HEK293T (cell line): Measurements from ENCODE around the gene SIAH3.

ENCODE experiments used
- CTCF ChIA-PET: fragments of 350-600 bp; formaldehyde crosslinking; extraction: SDS; loops from one replicate; lab custom pipeline; 2021; ENCODE audit warnings: antibody characterized with exemption, inconsistent platforms; lab: Yijun Ruan, JAX
- POLR2A ChIA-PET: fragments of 350-600 bp; formaldehyde crosslinking; extraction: SDS; loops from one replicate; lab custom pipeline; 2020; ENCODE audit warnings: antibody characterized with exemption, inconsistent platforms; lab: Yijun Ruan, JAX
- DNase-seq: peaks from one replicate; pipeline ENCODE4 v3.0.0; 2012; ENCODE audit warnings: mixed read lengths; ENCODE audit errors: extremely low spot score
- ARNT ChIP-seq: fragments of 450-650 bp; IDR thresholded peaks from 2 replicates; pipeline ENCODE4 v1.6.1; 2017; ENCODE audit warnings: mild to moderate bottlenecking
- BHLHE40 ChIP-seq: fragments of 450-650 bp; IDR thresholded peaks from 2 replicates; pipeline ENCODE4 v1.6.1; 2016; ENCODE audit warnings: mild to moderate bottlenecking, moderate library complexity, borderline replicate concordance
- CTBP1 ChIP-seq: fragments of 450-650 bp; IDR thresholded peaks from 2 replicates; pipeline ENCODE4 v1.6.1; 2016; ENCODE audit warnings: borderline replicate concordance
- ELF4 ChIP-seq: fragments of 450-650 bp; IDR thresholded peaks from 2 replicates; pipeline ENCODE4 v1.6.1; 2017; ENCODE audit warnings: antibody characterized with exemption
- FOXA1 ChIP-seq: fragments of 450-650 bp; IDR thresholded peaks from 2 replicates; pipeline ENCODE4 v1.6.1; 2016; ENCODE audit warnings: mild to moderate bottlenecking
- FOXK2 ChIP-seq: fragments of 450-650 bp; IDR thresholded peaks from 2 replicates; pipeline ENCODE4 v1.6.1; 2016; ENCODE audit warnings: mild to moderate bottlenecking
- FOXM1 ChIP-seq: fragments of 450-650 bp; IDR thresholded peaks from 2 replicates; pipeline ENCODE4 v1.6.1; 2017; ENCODE audit warnings: mild to moderate bottlenecking, borderline replicate concordance
- HDGF ChIP-seq: fragments of 450-650 bp; IDR thresholded peaks from 2 replicates; pipeline ENCODE4 v1.6.1; 2017; ENCODE audit warnings: antibody characterized with exemption, borderline replicate concordance
- L3MBTL2 ChIP-seq: fragments of 450-650 bp; conservative IDR thresholded peaks from 2 replicates; pipeline ENCODE4 v1.6.1; 2016; ENCODE audit warnings: mild to moderate bottlenecking
- LEF1 ChIP-seq: fragments of 450-650 bp; IDR thresholded peaks from 2 replicates; pipeline ENCODE4 v1.6.1; 2017; ENCODE audit warnings: mild to moderate bottlenecking, borderline replicate concordance
- NFRKB ChIP-seq: fragments of 450-650 bp; IDR thresholded peaks from 2 replicates; pipeline ENCODE4 v1.6.1; 2016; ENCODE audit warnings: mild to moderate bottlenecking, moderate library complexity
- SP1 ChIP-seq: fragments of 450-650 bp; IDR thresholded peaks from 2 replicates; pipeline ENCODE4 v1.6.1; 2017
- SUZ12 ChIP-seq: fragments of 450-650 bp; IDR thresholded peaks from 2 replicates; pipeline ENCODE4 v1.6.1; 2016; ENCODE audit warnings: mild to moderate bottlenecking
- TARDBP ChIP-seq: fragments of 450-650 bp; IDR thresholded peaks from 2 replicates; pipeline ENCODE4 v1.6.1; 2016
- ZNF384 ChIP-seq: fragments of 450-650 bp; IDR thresholded peaks from 2 replicates; pipeline ENCODE4 v1.6.1; 2016
- TF ChIP-seq, protein P1 (sequence below): fragments of 450-650 bp; IDR thresholded peaks from 2 replicates; pipeline ENCODE4 v1.6.1; 2016

SIAH3 gene

GRCh38 chr13:45748941-45749759, 102.4 kb downstream of the SIAH3 start:
- TF ChIP-seq LEF1: no peak
- TF ChIP-seq FOXM1: no peak
- TF ChIP-seq FOXA1: no peak
- TF ChIP-seq FOXK2: no peak
- TF ChIP-seq NFRKB: no peak
- no peak for TF ChIP-seq ARNT
- no peak for DNase-seq
- CTCF ChIA-PET: interaction anchor here (0.9 kb wide), 1 partner anchor 38 kb away, joined by 3 read pairs; no protein-coding TSS in a partner anchor
- POLR2A ChIA-PET: no interaction called here

DNA sequence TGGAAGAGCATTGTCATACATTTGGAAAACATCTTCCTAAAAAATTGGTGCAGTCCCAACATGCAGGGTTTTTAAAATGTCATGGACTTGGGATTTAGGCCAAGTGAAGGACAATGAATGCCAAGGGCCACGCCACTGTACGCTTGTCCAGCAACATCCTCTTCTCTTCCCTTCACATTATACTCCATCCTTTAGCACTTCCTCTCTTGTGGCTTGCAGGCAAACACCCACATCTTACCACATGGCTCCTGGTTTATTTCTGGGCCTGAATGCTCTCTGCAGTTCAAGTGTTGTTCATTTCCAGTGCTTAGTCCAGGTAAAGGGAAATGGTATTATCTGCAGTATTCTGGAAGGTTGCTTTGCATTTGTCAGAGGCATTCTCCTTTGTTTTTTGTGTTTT, 104.5 kb downstream of the SIAH3 start:
- TF ChIP-seq ELF4 (no peak), FOXM1 (no peak), BHLHE40 (no peak), LEF1 (no peak), CTBP1 (no peak)
- POLR2A ChIA-PET: no interaction called here
- CTCF ChIA-PET: no interaction called here
- DNase-seq: no peak

DNA sequence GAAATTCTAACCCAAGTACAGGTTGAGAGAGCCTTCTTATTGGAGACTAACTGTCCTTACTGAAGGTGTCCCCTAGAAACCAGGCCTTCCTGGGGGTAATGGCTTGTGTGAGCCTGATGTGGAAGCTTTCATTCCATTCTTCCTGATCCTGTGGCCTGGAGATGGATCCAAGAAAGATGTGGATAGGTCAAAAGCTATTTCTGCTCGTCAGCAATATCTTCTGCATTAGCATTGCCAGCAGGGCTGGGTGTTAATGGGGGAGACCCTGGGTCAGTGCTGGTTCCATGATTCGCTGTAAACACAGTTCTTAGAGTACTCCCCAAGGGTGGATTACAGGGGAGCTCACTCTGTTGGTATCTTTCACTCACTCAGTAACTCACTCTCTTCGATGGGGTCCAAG, 106.6 kb downstream of the SIAH3 start:
- no peak for DNase-seq
- CTCF ChIA-PET: no interaction called here
- no peak for TF ChIP-seq NFRKB
- no peak for TF ChIP-seq FOXM1
- no peak for TF ChIP-seq CTBP1
- TF ChIP-seq TARDBP: no peak
- no peak for TF ChIP-seq ZNF384
- no peak for TF ChIP-seq SUZ12
- no peak for TF ChIP-seq HDGF
- no peak for TF ChIP-seq LEF1
- no peak for TF ChIP-seq SP1
- TF ChIP-seq ELF4: no peak
- TF ChIP-seq L3MBTL2: no peak
- TF ChIP-seq FOXK2: no peak
- no peak for TF ChIP-seq BHLHE40
- TF ChIP-seq ARNT: no peak
- TF ChIP-seq, protein P1, sequence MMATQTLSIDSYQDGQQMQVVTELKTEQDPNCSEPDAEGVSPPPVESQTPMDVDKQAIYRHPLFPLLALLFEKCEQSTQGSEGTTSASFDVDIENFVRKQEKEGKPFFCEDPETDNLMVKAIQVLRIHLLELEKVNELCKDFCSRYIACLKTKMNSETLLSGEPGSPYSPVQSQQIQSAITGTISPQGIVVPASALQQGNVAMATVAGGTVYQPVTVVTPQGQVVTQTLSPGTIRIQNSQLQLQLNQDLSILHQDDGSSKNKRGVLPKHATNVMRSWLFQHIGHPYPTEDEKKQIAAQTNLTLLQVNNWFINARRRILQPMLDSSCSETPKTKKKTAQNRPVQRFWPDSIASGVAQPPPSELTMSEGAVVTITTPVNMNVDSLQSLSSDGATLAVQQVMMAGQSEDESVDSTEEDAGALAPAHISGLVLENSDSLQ: no peak
- no peak for TF ChIP-seq FOXA1
- POLR2A ChIA-PET: no interaction called here

GRCh38 chr13:45742985-45743384, 108.6 kb downstream of the SIAH3 start:
- DNase-seq: no peak
- TF ChIP-seq ELF4 (no peak), SUZ12 (no peak), LEF1 (no peak), TARDBP (no peak), CTBP1 (no peak), FOXM1 (no peak), ZNF384 (no peak), L3MBTL2 (no peak), HDGF (no peak), FOXA1 (no peak), SP1 (no peak), ARNT (no peak), NFRKB (no peak), BHLHE40 (no peak), FOXK2 (no peak)
- TF ChIP-seq, protein P1: no peak
- POLR2A ChIA-PET: no interaction called here
- CTCF ChIA-PET: no interaction called here

DNA sequence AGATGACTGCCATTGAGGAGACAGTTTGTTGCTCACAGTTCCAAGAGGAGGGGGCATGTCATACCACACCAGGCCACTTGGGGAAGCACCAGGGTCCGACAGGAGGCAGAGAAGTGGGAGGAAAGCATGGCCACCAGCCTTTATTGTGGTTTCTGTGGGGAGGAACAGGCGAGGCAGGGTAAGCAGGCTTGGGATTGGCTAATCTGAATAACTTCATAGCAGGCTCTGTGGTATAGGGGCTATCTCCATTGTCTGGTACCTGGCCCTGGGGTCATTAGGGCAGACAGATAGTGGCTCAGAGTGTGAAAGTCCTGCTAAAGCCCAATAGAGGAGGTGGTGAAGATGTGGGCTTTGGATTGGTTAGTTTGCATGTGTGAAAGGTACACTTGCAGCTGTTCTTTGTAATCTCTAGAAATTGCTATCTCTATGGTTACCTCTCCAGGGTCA, 114.0 kb downstream of the SIAH3 start:
- no peak for TF ChIP-seq ARNT
- TF ChIP-seq NFRKB: no peak
- no peak for TF ChIP-seq L3MBTL2
- ChIA-PET CTCF (no interaction called here), POLR2A (no interaction called here)
- peak; percentile 23 for DNase-seq

DNA sequence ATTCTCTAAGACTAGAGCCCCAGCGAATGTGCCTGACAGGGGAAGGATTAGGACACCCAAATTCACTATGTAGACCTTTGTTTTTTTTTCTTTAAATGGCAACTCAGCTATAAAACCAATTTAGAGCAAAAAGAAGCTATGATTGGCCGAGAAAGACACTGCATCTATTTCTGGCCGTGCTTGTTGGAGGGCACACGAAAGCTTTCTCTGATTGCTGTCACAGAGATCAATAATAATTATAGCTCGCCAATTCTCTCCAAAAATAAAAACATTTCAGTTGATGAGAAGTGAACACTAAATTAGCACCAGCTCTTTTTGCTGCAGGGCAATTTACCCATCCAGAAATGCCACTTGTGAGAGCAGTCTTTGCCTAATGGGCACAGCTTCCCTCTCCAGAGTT, 118.2 kb downstream of the SIAH3 start:
- CTCF ChIA-PET: interaction anchor here (0.6 kb wide), 1 partner anchor 345 kb away, joined by 3 read pairs; no protein-coding TSS in a partner anchor
- DNase-seq: no peak
- TF ChIP-seq SP1: no peak
- TF ChIP-seq LEF1: no peak
- TF ChIP-seq FOXM1: no peak
- no peak for TF ChIP-seq BHLHE40
- no peak for TF ChIP-seq L3MBTL2
- TF ChIP-seq ZNF384: no peak
- TF ChIP-seq, protein P1: no peak
- no peak for TF ChIP-seq SUZ12
- no peak for TF ChIP-seq FOXK2
- no peak for TF ChIP-seq NFRKB
- no peak for TF ChIP-seq ELF4
- POLR2A ChIA-PET: no interaction called here

DNA sequence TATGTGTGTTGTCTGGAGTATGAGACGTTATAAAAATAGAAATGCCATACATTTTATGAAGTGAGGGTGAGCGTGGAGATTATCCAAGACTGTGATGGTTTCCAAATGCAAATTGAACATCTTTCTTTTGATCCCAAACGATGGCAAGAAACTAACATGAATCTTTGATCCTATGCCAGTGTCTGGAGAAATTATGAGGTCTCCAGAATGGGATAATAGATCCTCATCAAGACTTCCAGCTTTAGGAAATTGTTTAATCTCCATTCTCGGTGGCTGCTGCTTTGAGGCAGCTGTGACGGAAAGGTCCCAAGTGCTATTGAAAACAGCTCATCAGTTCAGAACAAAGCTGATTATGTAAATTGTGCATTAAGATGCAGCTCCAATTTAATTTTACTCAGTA, 118.6 kb downstream of the SIAH3 start:
- ChIA-PET CTCF (no interaction called here), POLR2A (no interaction called here)
- TF ChIP-seq FOXM1: no peak
- TF ChIP-seq FOXA1: no peak
- TF ChIP-seq ARNT: no peak
- TF ChIP-seq NFRKB: no peak
- TF ChIP-seq ZNF384: no peak
- TF ChIP-seq L3MBTL2: no peak
- no peak for TF ChIP-seq SP1
- TF ChIP-seq SUZ12: no peak
- TF ChIP-seq ELF4: no peak
- TF ChIP-seq BHLHE40: no peak
- no peak for TF ChIP-seq FOXK2
- TF ChIP-seq LEF1: no peak
- no peak for TF ChIP-seq TARDBP
- TF ChIP-seq, protein P1: no peak
- no peak for TF ChIP-seq HDGF
- TF ChIP-seq CTBP1: no peak
- no peak for DNase-seq
